Fibroblast of pulmonary artery (primary cell): Measurements from ENCODE around the gene KCNQ1OT1.

Experiments
- DNase-seq: peaks from one replicate; pipeline ENCODE4 v3.0.0-alpha.2; 2010; ENCODE audit warnings: low read depth
- H3K4me3 ChIP-seq: replicated peaks from 2 replicates; pipeline ENCODE4 v1.5.1; 2011; ENCODE audit warnings: low read depth, mild to moderate bottlenecking, control low read depth, low read length, moderate library complexity
- CTCF ChIP-seq: IDR thresholded peaks from 2 replicates; pipeline ENCODE4 v1.5.1; 2011; ENCODE audit warnings: mild to moderate bottlenecking, control low read depth, low read length, inconsistent platforms; ENCODE audit errors: missing control alignments

KCNQ1OT1 gene

GRCh38 chr11:2744166-2744565 is 44.4 kb upstream of the KCNQ1OT1 start:
- no peak for TF ChIP-seq CTCF
- no peak overlapping the region for H3K4me3 ChIP-seq
- no peak for DNase-seq

GRCh38 chr11:2743427-2744110 is 43.8 kb upstream of the KCNQ1OT1 start:
- DNase-seq: no peak
- no peak overlapping the region for H3K4me3 ChIP-seq
- no peak for TF ChIP-seq CTCF

- DNase-seq: no peak
- H3K4me3 ChIP-seq: no peak overlapping the region
- TF ChIP-seq CTCF: no peak
These were observed 43.0 kb upstream of the KCNQ1OT1 start for GRCh38 chr11:2742611-2743426.

GRCh38 chr11:2742201-2742600 is 42.4 kb upstream of the KCNQ1OT1 start:
- no peak for TF ChIP-seq CTCF
- DNase-seq: no peak
- no peak overlapping the region for H3K4me3 ChIP-seq

GRCh38 chr11:2741377-2742131 is 41.8 kb upstream of the KCNQ1OT1 start:
- no peak overlapping the region for H3K4me3 ChIP-seq
- peak; percentile 79 for DNase-seq
- TF ChIP-seq CTCF: no peak

GRCh38 chr11:2741006-2741376 is 41.2 kb upstream of the KCNQ1OT1 start:
- no peak for TF ChIP-seq CTCF
- no peak for DNase-seq
- H3K4me3 ChIP-seq: no peak overlapping the region
